Sigmoid colon (tissue), 4 donors: Measurements from ENCODE around the gene TBKBP1.

ENCODE experiments used
- CTCF ChIP-seq, 4 experiments: fragments of 450-650 bp in 3 of 4; fragments of 200-600 bp in 1 of 4; IDR thresholded peaks; one replicate each; pipeline ENCODE4 v1.5.1; 2016 to 2019; ENCODE audit warnings: antibody characterized with exemption in 4 of 4, mild to moderate bottlenecking in 3 of 4, moderate library complexity in 2 of 4
- POLR2A ChIP-seq, 2 donors: fragments of 450-650 bp; IDR thresholded peaks; one replicate each; pipeline ENCODE4 v1.6.1; 2016; ENCODE audit warnings: antibody characterized with exemption in 2 of 2, mild to moderate bottlenecking in 2 of 2, moderate library complexity in 2 of 2
- POLR2AphosphoS5 ChIP-seq, 4 donors: sonication (generic); formaldehyde crosslinking; IDR thresholded peaks; one replicate each; pipeline ENCODE4 v1.6.1; 2017; ENCODE audit warnings: antibody characterized with exemption in 4 of 4

DNA sequence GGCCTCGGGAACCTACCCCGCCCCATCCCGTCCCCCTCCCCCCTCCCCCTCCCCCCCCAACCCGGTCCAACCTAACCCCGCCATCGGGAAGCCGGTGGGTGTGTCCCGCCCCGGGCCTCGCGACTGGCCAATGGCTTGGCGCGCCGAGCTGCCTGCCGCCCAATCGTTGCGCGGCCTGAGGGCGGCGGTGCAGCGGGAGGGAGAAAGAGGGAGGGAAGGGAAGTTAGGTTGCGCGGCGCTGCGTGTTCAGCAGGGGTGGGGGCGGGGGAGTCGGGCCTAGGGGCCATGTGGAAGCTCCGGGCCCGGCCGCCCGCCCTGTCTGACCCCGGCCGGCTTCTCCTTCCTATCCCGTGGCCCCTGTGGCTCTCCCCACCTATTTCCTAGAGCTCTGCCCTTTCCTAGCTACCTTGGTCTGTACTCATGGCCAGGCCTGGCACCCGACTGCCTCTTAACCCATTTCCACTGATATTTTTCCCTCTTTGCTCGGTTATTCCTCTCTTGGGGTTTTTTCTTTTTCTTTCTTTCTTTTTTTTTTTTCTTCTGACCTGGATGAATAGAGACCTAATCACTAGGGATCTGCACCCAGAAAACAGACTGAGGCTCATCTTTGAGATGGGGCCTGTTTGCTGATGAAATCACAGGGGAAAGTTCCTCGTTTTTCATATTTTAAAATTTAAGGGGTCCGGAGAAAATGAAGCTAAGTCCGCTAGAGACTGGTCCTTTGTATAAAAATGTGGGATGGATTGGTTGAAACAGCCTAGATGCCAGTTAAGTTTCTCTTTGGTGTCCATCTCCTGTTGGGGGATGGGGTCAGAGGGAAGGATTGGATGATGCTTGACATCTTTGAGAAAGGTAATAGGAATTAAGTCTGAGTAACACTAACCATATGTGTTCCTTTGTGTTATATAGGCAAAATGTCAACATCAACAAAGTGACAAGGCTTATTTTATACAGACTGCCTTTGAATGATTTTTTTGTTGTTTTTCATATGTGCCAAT lies 43.1 kb upstream of the TBKBP1 start:
- TF ChIP-seq CTCF (IDR thresholded peaks at IDR 0.05) (no peak), POLR2A (IDR thresholded peaks at IDR 0.05) (no peak), POLR2AphosphoS5 (IDR thresholded peaks at IDR 0.05) (no peak)
